Liver (tissue), 9 donors: ENCODE results near the gene CEP63. TPM values are rescaled to one million over a fixed set of nuclear protein-coding genes. Genes with fewer than 3 reads are reported as not detected.

Experiments used
- DNase-seq: peaks from one replicate; pipeline ENCODE4 v3.0.0-alpha.2; 2017; ENCODE audit warnings: low spot score
- H3K27ac ChIP-seq, 2 donors: one replicate each; pipeline ENCODE4 v1.7.0; 2013; ENCODE audit warnings: inconsistent platforms in 2 of 2, low read length in 2 of 2, control low read depth in 1 of 2, low read depth in 1 of 2, mild to moderate bottlenecking in 1 of 2
- H3K27me3 ChIP-seq, 4 donors: one replicate each; pipeline versions ENCODE4 v1.6.1 to v1.7.0; 2013; ENCODE audit warnings: low read length in 3 of 4, inconsistent platforms in 1 of 4, mild to moderate bottlenecking in 1 of 4, moderate library complexity in 1 of 4; ENCODE audit not compliant: control insufficient read depth in 4 of 4, insufficient read depth in 4 of 4
- H3K36me3 ChIP-seq, 4 donors: one replicate each; pipeline versions ENCODE4 v1.6.1 to v1.7.0; 2013; ENCODE audit warnings: low read length in 3 of 4, mild to moderate bottlenecking in 3 of 4, low read depth in 1 of 4, moderate library complexity in 1 of 4; ENCODE audit not compliant: control insufficient read depth in 4 of 4, insufficient read depth in 3 of 4
- H3K4me1 ChIP-seq, 4 donors: one replicate each; pipeline versions ENCODE4 v1.6.1 to v1.7.0; 2013; ENCODE audit warnings: low read length in 3 of 4, mild to moderate bottlenecking in 3 of 4, moderate library complexity in 1 of 4; ENCODE audit not compliant: control insufficient read depth in 4 of 4, insufficient read depth in 4 of 4
- H3K4me3 ChIP-seq, 3 donors: one replicate each; pipeline versions ENCODE4 v1.6.1 to v1.7.0; 2013; ENCODE audit warnings: low read length in 3 of 3, control low read depth in 1 of 3, low read depth in 1 of 3, mild to moderate bottlenecking in 1 of 3
- H3K9ac ChIP-seq, 2 donors: one replicate each; pipeline ENCODE4 v1.7.0; 2013; ENCODE audit warnings: low read length in 2 of 2, mild to moderate bottlenecking in 2 of 2, moderate library complexity in 2 of 2, control low read depth in 1 of 2, low read depth in 1 of 2
- H3K9me3 ChIP-seq, 4 donors: one replicate each; pipeline versions ENCODE4 v1.6.1 to v1.7.0; 2013; ENCODE audit warnings: low read length in 3 of 4; ENCODE audit not compliant: control insufficient read depth in 4 of 4
- FOXA1 ChIP-seq: IDR thresholded peaks from 2 replicates; pipeline ENCODE4 v1.6.1; 2016; ENCODE audit warnings: antibody characterized with exemption
- HNF4A ChIP-seq, 2 donors: conservative IDR thresholded peaks; 2 replicates each; pipeline ENCODE4 v1.6.1; 2016; ENCODE audit warnings: antibody characterized with exemption in 2 of 2, mild to moderate bottlenecking in 2 of 2
- HNF4G ChIP-seq: IDR thresholded peaks from 2 replicates; pipeline ENCODE4 v1.6.1; 2016; ENCODE audit warnings: antibody characterized with exemption
- JUND ChIP-seq, 2 donors: IDR thresholded peaks; 2 replicates each; pipeline ENCODE4 v1.6.1; 2016; ENCODE audit warnings: antibody characterized with exemption in 2 of 2
- NR2F2 ChIP-seq: IDR thresholded peaks from 2 replicates; pipeline ENCODE4 v1.6.1; 2016; ENCODE audit warnings: antibody characterized with exemption
- SP1 ChIP-seq: IDR thresholded peaks from 2 replicates; pipeline ENCODE4 v1.6.1; 2018; ENCODE audit warnings: antibody characterized with exemption, mild to moderate bottlenecking
- TAF1 ChIP-seq: conservative IDR thresholded peaks from 2 replicates; pipeline ENCODE4 v1.6.1; 2016; ENCODE audit warnings: antibody characterized with exemption, mild to moderate bottlenecking
- YY1 ChIP-seq: IDR thresholded peaks from 2 replicates; pipeline ENCODE4 v1.6.1; 2016; ENCODE audit warnings: antibody characterized with exemption, mild to moderate bottlenecking
- ZBTB33 ChIP-seq: IDR thresholded peaks from 2 replicates; pipeline ENCODE4 v1.6.1; 2016; ENCODE audit warnings: antibody characterized with exemption
- WGBS: extraction: QIAGEN DNeasy Blood & Tissue Kit; methylation state at CpG from one replicate; pipeline ENCODE4 v1.1.7; 2013; 5-methylcytosine and 5-hydroxymethylcytosine counted together
- polyA plus RNA-seq, 2 donors: library from polyadenylated mRNA; stranded (reverse) in 1 of 2; unstranded in 1 of 2; fragments of 200-250 nt in 1 of 2; fragments of >200 nt in 1 of 2; fragmentation: Nextera tagmentation in 1 of 2; extraction: Ambion mirVana in 1 of 2; gene quantifications; one replicate each; pipeline versions ENCODE4 v1.2.1 to v1.2.3, GENCODE V29; 2013 to 2015
- total RNA-seq, 2 donors: library from RNA; depleted of rRNA; stranded (reverse); fragments of >200 nt; gene quantifications; one replicate each; pipeline ENCODE4 v1.2.3, GENCODE V29; 2014
- TF ChIP-seq, protein P1 (sequence below): IDR thresholded peaks from 2 replicates; pipeline ENCODE4 v1.6.1; 2016; ENCODE audit warnings: antibody characterized with exemption
- TF ChIP-seq, protein P2 (sequence below): fragments of 150-350 bp; IDR thresholded peaks from 2 replicates; pipeline ENCODE4 v1.5.1; 2017; ENCODE audit warnings: improper control_type of control experiment, low read depth, low read length; ENCODE audit not compliant: missing input control
- TF ChIP-seq, protein P3 (sequence below): IDR thresholded peaks from 2 replicates; pipeline ENCODE4 v1.6.1; 2016; ENCODE audit warnings: antibody characterized with exemption
- TF ChIP-seq, protein P4 (sequence below): IDR thresholded peaks from 2 replicates; pipeline ENCODE4 v1.6.1; 2016; ENCODE audit warnings: antibody characterized with exemption, mild to moderate bottlenecking
- donor health status: healthy.
- donor health status: healthy.
- donor health status: healthy.
- donor health status: healthy.
- donor health status: healthy.

Gene CEP63
- total and polyA plus RNA-seq, 4 donors: 8.1 to 16.1 (median 12.7) TPM

DNA sequence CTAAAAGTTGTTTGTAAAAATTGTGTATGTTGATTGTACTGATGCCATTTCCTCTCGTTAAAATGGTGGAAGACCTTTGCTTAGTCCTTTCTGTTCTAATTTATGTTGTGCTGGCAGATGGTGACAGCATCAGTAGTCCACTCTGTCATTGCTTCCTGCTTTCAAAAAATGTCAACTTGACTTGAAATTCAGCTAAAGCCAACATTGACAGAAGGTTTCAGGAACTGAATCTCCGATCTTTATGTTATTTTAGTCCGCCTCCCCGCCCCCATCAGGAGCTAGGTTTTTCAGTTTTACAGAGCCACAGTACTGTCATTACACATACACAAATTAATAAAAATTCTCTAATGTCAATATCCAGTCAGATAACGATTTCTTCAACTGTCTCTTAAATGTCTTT lies 1.5 kb downstream of the CEP63 start (continued):
- TF ChIP-seq ZBTB33 (no peak), TAF1 (no peak)
- TF ChIP-seq, protein P1, sequence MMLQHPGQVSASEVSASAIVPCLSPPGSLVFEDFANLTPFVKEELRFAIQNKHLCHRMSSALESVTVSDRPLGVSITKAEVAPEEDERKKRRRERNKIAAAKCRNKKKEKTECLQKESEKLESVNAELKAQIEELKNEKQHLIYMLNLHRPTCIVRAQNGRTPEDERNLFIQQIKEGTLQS: no peak
- TF ChIP-seq, protein P2, sequence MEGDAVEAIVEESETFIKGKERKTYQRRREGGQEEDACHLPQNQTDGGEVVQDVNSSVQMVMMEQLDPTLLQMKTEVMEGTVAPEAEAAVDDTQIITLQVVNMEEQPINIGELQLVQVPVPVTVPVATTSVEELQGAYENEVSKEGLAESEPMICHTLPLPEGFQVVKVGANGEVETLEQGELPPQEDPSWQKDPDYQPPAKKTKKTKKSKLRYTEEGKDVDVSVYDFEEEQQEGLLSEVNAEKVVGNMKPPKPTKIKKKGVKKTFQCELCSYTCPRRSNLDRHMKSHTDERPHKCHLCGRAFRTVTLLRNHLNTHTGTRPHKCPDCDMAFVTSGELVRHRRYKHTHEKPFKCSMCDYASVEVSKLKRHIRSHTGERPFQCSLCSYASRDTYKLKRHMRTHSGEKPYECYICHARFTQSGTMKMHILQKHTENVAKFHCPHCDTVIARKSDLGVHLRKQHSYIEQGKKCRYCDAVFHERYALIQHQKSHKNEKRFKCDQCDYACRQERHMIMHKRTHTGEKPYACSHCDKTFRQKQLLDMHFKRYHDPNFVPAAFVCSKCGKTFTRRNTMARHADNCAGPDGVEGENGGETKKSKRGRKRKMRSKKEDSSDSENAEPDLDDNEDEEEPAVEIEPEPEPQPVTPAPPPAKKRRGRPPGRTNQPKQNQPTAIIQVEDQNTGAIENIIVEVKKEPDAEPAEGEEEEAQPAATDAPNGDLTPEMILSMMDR: no peak

- Histone ChIP-seq H3K9ac (no peak overlapping the region), H3K4me1 (no peaks in the 10 kb centered on the region), H3K27ac (no peak overlapping the region), H3K9me3 (no peaks in the 10 kb centered on the region), H3K36me3 (no peaks in the 10 kb centered on the region), H3K4me3 (no peak overlapping the region), H3K27me3 (no peaks in the 10 kb centered on the region)
- no peak for DNase-seq
- TF ChIP-seq HNF4G (no peak), FOXA1 (no peak)
- WGBS: 91% methylated on average over 5 of the region's 5 CpGs
Observed at GRCh38 chr3:134494495-134494894, 8.6 kb downstream of the CEP63 start.

GRCh38 chr3:134495980-134496379 lies 10.1 kb downstream of the CEP63 start:
- no peaks in the 10 kb centered on the region for H3K4me1 ChIP-seq
- H3K27me3 ChIP-seq: no peaks in the 10 kb centered on the region
- H3K9me3 ChIP-seq: no peaks in the 10 kb centered on the region
- DNase-seq: no peak
- no peak overlapping the region for H3K4me3 ChIP-seq
- TF ChIP-seq FOXA1 (no peak), NR2F2 (no peak), HNF4A (conservative IDR thresholded peaks at IDR 0.05) (no peak), SP1 (no peak), JUND (IDR thresholded peaks at IDR 0.05) (no peak), YY1 (no peak)
- TF ChIP-seq, protein P3, sequence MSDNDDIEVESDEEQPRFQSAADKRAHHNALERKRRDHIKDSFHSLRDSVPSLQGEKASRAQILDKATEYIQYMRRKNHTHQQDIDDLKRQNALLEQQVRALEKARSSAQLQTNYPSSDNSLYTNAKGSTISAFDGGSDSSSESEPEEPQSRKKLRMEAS: no peak
- TF ChIP-seq, protein P4, sequence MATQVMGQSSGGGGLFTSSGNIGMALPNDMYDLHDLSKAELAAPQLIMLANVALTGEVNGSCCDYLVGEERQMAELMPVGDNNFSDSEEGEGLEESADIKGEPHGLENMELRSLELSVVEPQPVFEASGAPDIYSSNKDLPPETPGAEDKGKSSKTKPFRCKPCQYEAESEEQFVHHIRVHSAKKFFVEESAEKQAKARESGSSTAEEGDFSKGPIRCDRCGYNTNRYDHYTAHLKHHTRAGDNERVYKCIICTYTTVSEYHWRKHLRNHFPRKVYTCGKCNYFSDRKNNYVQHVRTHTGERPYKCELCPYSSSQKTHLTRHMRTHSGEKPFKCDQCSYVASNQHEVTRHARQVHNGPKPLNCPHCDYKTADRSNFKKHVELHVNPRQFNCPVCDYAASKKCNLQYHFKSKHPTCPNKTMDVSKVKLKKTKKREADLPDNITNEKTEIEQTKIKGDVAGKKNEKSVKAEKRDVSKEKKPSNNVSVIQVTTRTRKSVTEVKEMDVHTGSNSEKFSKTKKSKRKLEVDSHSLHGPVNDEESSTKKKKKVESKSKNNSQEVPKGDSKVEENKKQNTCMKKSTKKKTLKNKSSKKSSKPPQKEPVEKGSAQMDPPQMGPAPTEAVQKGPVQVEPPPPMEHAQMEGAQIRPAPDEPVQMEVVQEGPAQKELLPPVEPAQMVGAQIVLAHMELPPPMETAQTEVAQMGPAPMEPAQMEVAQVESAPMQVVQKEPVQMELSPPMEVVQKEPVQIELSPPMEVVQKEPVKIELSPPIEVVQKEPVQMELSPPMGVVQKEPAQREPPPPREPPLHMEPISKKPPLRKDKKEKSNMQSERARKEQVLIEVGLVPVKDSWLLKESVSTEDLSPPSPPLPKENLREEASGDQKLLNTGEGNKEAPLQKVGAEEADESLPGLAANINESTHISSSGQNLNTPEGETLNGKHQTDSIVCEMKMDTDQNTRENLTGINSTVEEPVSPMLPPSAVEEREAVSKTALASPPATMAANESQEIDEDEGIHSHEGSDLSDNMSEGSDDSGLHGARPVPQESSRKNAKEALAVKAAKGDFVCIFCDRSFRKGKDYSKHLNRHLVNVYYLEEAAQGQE: no peak
- no peaks in the 10 kb centered on the region for H3K36me3 ChIP-seq
- no peak overlapping the region for H3K9ac ChIP-seq
- H3K27ac ChIP-seq: no peak overlapping the region
